NCI-H1930 (cell line): ENCODE data around the gene KCNQ1OT1.

Experiments used
- DNase-seq, 2 experiments: peaks; one replicate each; lab custom pipeline; 2025; lab: John Stamatoyannopoulos, UW

The KCNQ1OT1 gene

GRCh38 chr11:2570841-2571597, 128.8 kb downstream of the KCNQ1OT1 start:
- DNase-seq = no peak

- no peak for DNase-seq
Measured at GRCh38 chr11:2570211-2570811, 129.5 kb downstream of the KCNQ1OT1 start.

- no peak for DNase-seq
Measured at GRCh38 chr11:2569731-2570210, 130.0 kb downstream of the KCNQ1OT1 start.

- no peak for DNase-seq
Measured at GRCh38 chr11:2569321-2569721, 130.5 kb downstream of the KCNQ1OT1 start.

GRCh38 chr11:2567026-2567671, 132.6 kb downstream of the KCNQ1OT1 start:
- DNase-seq = no peak

GRCh38 chr11:2566223-2567025, 133.4 kb downstream of the KCNQ1OT1 start:
- no peak for DNase-seq

GRCh38 chr11:2565447-2566222, 134.2 kb downstream of the KCNQ1OT1 start:
- DNase-seq = no peak

GRCh38 chr11:2564588-2565425, 135.0 kb downstream of the KCNQ1OT1 start:
- no peak for DNase-seq

- DNase-seq = no peak
Measured at GRCh38 chr11:2564008-2564530, 135.7 kb downstream of the KCNQ1OT1 start.

- DNase-seq = no peak
Measured at GRCh38 chr11:2563213-2564007, 136.4 kb downstream of the KCNQ1OT1 start.

- DNase-seq = no peak
Measured at GRCh38 chr11:2562890-2563212, 136.9 kb downstream of the KCNQ1OT1 start.

- no peak for DNase-seq
Measured at GRCh38 chr11:2561696-2562581, 137.9 kb downstream of the KCNQ1OT1 start.

- no peak for DNase-seq
Measured at GRCh38 chr11:2559527-2560311, 140.1 kb downstream of the KCNQ1OT1 start.

GRCh38 chr11:2558861-2559526, 140.8 kb downstream of the KCNQ1OT1 start:
- no peak for DNase-seq

GRCh38 chr11:2558397-2558796, 141.4 kb downstream of the KCNQ1OT1 start:
- no peak for DNase-seq
